GM19035 (cell line): Measurements from ENCODE around the gene RAB23.

Experiments used
- ATAC-seq: cut with Tn5 transposase; IDR thresholded peaks from one replicate; pipeline ENCODE4 v1.9.1; 2021; ENCODE audit not compliant: unreplicated experiment

RAB23 gene

DNA sequence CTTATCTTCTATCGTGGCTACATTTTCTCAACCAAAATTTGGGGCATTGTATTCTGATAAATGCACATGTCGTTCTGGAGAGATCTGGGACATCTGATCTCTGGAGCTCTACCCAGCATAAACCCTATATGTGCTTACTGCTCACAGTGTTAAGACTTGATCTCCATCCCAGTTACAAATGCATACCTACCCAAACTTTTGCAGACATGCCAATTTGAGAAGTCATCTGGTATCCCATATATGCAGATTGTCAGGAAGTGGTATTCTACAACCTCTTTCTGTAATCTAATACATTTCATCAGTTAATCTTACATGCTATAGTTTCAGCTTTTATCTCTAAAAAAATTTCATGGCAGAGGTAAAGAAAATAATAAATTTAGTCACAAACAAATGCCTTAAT is 38.8 kb downstream of the RAB23 start:
- no peak for ATAC-seq

- ATAC-seq = no peak
These were observed 40.1 kb downstream of the RAB23 start for GRCh38 chr6:57182017-57182432.

DNA sequence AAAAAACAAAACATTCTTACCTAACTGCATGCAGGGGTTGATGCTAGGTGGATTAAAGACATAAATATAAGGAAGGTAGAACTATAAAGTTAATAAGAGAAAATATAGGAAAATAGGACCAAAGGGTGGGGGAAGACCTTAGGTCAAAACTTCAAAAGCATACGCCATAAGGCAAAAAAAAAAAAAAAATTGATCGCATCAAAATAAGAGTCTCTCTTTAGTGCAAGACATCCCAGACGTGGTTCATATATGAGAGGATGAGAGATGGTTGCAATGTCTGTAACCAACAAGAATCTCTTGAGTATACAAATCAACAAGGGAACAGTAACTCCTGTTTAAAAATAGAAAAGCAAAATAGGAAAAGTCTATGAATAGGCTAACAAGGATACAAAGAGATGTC is 41.5 kb downstream of the RAB23 start:
- ATAC-seq = no peak

DNA sequence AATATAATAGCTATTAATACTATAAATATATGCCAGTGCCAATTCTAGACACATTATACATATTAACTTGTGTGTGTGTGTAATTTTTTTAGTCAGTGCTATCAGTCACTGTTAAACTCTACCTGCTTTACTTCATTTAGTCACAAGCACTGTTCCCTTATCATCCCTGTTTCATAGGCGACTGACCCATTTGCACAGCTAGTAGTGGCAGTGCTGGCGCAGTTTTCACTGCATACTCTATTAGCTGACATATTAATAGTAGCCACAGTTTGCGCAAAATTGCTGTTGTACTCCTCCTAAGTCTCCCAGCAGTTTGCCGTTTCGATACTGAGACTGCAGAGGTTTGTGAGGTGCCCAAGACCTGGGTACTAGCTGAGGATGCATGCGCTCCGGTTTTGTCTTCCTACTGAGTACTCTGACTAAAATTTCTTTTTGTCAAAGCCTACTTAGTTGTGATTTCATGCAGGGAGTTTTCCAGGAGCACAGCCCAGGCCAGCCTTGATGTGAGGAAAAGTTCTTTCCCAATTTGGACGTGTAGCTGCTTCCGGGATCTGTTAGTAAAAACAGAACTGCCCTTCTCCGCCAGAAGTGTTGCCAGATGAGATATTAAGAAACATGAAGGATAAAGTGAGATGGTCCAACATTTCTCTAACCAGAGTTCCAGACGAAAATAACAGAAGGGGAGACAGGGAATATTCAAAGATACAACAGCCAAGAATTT is 44.4 kb downstream of the RAB23 start:
- no peak for ATAC-seq

DNA sequence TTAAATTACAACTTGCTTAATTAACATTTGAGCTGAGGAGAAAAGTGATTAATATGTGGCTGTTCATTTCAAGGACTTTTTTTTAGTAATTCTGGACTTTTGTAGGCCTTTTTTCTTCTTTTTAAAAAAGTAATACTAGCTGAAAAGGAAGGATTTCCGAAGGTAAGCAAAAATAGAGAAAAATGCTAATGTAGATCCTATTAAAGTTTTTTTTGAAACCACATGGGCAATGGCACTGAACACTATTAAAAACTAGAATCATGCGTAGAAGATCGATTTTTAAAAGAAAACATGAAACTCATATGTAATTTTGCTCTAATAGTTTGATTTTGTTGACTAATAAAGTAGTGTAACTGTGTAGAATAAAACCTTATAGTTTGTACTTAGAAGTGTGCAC is 47.6 kb downstream of the RAB23 start:
- no peak for ATAC-seq

DNA sequence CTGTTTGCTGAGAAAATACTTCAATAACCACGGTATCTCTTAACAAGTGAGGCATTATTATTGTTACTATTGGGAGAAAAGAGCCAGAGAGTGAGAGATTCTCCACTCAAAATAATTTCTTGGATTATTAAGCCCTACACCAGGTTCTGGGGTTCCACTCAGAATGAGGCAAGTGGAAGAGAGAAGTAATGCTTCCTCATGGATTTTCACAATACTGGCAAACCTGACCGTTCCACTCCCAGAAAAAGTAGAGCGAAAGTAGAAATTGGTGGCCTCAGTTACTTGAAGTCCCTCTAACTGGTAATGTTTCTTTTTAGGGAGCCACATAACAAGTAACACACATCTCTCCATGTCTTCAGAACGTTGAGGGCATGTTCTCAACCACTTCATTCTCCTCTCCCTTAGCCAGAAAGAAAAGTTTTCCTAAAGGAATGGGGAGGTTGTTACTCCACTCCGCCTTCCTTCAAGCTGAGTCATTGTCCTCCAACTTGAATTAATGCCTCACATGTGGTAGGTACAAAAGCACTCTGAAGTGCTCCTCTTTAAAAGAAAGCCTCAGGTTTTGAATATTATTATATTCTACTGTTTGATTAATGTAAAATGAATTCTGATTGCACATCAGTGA is 48.1 kb downstream of the RAB23 start:
- no peak for ATAC-seq

- no peak for ATAC-seq
These were observed 48.8 kb downstream of the RAB23 start for GRCh38 chr6:57173056-57173885.

- ATAC-seq = peak; percentile 89
These were observed 49.7 kb downstream of the RAB23 start, which contains the start of gene BAG2 for GRCh38 chr6:57172136-57173055. Gene BAG2, plus strand, starts transcription at chr6:57172326. Its CDS starts 372 bp downstream, at chr6:57172698.

DNA sequence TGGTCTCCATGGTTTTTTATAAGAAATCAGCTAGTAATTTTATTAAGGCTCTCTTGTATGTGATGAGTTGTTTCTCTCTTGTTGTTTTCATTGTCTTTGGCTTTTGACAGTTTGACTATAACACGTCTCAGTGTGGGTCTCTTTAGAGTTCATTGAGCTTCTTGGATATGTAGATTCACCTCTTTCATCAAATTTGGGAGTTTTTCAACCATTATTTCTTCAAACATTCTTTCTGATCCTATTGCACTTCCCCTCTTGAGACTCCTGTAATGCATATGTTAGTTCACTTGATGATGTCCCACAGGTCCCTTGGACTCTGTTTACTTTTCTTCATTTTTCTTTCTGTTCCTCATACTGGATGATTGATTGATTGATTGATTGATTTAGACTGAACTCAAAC is 57.0 kb downstream of the RAB23 start:
- no peak for ATAC-seq

GRCh38 chr6:57163956-57164355 is 58.2 kb downstream of the RAB23 start:
- ATAC-seq = no peak

DNA sequence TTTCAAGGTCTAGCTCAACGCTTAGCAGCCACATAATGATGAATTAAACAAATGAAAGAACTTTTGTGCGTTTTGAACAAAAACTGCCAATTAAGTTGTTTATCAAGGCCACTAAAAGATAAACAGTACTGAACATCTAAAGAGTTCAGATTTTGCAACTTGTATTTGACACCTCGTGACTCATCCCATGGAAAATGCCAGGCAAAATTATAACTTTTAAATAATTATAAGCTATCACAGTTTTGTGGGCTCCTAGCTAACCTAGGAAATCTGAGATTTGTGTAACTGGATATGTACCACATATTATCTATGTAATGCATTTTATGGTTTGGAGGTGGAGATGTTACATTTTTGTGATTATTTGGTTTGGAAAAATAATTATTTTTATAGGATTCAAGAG is 59.6 kb downstream of the RAB23 start:
- ATAC-seq = no peak

DNA sequence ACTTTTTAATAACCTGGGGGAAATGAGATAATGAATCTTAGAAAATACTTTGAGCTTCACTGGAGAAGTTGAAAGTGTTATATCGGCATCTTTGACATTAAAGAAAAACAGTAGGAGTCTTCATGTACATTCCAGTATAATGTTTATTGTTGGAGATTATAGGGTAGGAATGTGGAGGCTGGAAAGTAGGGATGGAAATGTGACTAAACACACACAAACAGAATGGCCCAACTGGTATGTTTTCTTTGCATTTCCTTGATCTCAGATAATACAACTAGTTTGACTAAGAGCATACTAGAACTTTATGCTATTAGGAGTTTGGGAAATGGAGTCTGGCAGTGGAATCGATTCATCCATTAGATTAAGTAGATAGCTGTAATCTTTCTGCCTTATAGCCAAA is 60.1 kb downstream of the RAB23 start:
- ATAC-seq = no peak

- ATAC-seq = no peak
These were observed 63.0 kb downstream of the RAB23 start for GRCh38 chr6:57159127-57159526.

DNA sequence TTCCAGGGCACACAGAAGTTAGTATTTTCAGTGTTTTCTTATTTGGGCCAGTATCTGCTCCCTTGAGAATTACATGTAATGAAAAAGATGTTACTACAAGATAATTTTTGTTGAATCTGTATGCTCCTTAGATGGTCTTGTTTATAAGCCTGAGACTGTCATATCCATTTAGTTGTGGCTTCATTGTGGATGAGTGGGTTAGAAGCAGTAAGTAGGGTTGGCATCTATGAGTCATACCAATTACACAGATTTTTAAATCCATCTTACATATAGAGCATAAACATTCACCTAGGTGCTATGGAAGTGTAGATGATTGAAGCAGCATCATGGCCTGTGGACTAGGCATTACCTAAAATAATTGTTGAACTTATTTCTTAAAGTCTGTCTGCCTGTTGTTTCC is 63.4 kb downstream of the RAB23 start:
- no peak for ATAC-seq

GRCh38 chr6:57147955-57148858 is 73.9 kb downstream of the RAB23 start:
- ATAC-seq = no peak

DNA sequence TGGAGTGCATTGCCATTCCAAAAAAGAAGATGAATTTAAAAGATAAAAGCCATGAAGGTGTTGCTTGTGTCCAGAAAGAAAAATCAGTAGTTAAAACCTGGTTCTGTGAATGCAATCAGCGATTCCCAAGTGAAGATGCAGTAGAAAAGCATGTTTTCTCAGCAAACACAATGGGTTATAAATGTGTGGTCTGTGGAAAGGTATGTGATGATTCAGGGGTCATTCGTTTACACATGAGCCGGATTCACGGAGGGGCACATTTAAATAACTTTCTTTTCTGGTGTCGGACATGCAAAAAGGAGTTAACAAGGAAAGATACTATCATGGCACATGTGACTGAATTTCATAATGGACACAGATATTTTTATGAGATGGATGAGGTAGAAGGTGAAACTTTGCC is 74.7 kb downstream of the RAB23 start:
- no peak for ATAC-seq

- ATAC-seq = no peak
These were observed 78.4 kb downstream of the RAB23 start for GRCh38 chr6:57143690-57144089.

DNA sequence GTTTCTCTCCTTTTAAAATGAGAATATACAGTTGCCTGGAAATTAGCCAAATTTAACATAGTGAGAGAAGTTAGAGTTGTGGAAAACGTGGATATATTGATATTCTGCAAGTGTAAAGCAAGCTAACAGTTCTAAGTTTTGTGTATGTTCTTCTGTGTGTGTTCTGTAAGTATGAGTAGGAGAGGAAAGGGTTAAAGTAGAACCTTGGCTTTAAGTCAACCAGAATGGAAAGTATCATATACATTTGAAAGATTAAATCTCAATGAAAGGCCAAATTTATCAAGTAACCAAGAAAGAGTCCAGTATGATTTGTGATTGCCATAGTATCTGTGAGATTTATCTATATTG is 80.0 kb downstream of the RAB23 start:
- ATAC-seq = no peak

DNA sequence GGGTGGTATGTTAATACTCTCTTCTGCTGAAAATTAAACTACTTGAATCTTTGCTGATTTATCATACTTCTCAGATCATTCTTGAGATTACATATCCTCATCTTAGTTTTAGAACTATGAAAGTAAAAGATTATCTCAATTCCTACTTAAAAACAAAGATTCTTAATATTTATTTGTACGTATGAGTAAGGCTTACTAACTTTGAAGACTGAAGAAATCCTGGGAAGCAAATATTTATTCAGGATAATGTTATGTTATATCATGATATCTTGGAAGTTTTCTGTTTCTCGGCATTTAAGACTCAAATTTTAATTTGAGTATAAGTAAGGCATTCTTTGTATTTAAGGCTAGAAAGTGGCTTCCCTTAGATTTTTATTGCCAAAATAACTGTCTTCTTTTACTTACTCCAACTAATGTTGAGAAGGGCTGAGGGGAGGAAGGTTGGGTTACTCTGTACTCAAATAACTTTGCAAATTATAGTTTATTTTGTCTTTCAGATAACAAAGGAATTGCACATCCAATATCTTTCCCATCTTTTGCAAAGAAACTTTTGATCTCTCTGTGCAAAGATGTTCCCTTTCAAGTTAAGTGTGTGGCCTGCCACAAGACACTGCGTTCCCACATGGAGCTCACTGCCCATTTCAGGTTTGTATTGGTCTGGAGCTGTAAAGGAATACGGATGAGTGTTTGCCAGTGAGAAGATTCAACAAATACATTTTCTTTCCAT is 80.5 kb downstream of the RAB23 start:
- no peak for ATAC-seq
